ENCODE data around the gene CD52.

CD52 gene

DNA sequence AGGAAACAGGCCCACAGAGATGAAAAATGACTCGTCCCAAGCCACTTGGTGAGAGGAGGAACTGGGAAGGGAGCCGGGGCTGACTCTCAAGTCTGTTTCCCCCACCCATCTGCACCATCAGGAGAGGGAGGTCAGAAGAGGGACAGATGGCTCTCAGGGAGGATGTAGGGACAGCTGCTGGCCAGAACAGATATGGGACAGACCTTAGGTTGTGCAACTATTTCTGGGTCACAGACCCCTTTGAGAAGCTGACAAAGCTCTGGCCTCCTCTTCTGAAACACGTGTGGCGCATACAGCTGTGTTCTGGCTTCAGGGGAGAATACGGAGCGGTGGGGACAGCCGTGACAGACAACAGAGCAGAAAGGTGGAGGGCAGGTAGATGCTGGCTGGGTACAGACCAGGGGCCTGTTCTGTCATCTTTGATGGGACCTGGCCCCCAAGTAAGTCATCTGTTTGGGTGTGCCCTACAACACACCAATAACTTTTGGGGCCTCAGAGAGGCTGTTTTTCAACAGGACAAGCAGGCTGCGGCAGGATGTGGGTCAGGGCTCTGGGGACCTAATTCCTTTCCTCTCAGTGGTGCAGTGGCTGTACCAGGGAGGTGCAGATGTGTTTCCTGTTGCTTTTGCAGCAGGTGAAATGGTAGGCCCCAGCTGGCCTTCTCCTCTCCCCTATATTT lies 30.6 kb upstream of the CD52 start:
- peak in 1 of 2 experiments; percentile 80 for DNase-seq (ENCODE audit: low read depth in 1 of 2, low spot score in 1 of 2)
- TF ChIP-seq GABPA (IDR thresholded peaks at IDR 0.05; ENCODE audit: low read depth) (no peak), POLR2AphosphoS5 (IDR thresholded peaks at IDR 0.05; ENCODE audit: low read depth) (peak; percentile 76; the same call in 1 of the 2 replicates), SPI1 (IDR thresholded peaks at IDR 0.05; ENCODE audit: borderline replicate concordance, low read depth) (peak; percentile 52; the same call in 1 of the 2 replicates), REST (IDR thresholded peaks at IDR 0.05; ENCODE audit: insufficient replicate concordance, low read depth) (no peak)
- TF ChIP-seq, protein P1, sequence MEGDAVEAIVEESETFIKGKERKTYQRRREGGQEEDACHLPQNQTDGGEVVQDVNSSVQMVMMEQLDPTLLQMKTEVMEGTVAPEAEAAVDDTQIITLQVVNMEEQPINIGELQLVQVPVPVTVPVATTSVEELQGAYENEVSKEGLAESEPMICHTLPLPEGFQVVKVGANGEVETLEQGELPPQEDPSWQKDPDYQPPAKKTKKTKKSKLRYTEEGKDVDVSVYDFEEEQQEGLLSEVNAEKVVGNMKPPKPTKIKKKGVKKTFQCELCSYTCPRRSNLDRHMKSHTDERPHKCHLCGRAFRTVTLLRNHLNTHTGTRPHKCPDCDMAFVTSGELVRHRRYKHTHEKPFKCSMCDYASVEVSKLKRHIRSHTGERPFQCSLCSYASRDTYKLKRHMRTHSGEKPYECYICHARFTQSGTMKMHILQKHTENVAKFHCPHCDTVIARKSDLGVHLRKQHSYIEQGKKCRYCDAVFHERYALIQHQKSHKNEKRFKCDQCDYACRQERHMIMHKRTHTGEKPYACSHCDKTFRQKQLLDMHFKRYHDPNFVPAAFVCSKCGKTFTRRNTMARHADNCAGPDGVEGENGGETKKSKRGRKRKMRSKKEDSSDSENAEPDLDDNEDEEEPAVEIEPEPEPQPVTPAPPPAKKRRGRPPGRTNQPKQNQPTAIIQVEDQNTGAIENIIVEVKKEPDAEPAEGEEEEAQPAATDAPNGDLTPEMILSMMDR (IDR thresholded peaks at IDR 0.05; ENCODE audit: insufficient read depth, low read length), result no peak
- H3K27ac ChIP-seq (replicated peaks), result peak overlapping the region; percentile 99
- H3K4me3 ChIP-seq (replicated peaks; ENCODE audit: insufficient read depth, low read length), result no peak overlapping the region
- no peaks in the 10 kb centered on the region for H3K27me3 ChIP-seq (ENCODE audit: insufficient read depth, poor library complexity, severe bottlenecking)

GRCh38 chr1:26287811-26288210 lies 29.9 kb upstream of the CD52 start:
- Histone ChIP-seq H3K4me3 (replicated peaks; ENCODE audit: insufficient read depth, low read length) (no peak overlapping the region), H3K27ac (replicated peaks) (peak overlapping the region; percentile 99), H3K27me3 (ENCODE audit: insufficient read depth, poor library complexity, severe bottlenecking) (no peaks in the 10 kb centered on the region)
- TF ChIP-seq SPI1 (IDR thresholded peaks at IDR 0.05; ENCODE audit: borderline replicate concordance, low read depth) (no peak), GABPA (IDR thresholded peaks at IDR 0.05; ENCODE audit: low read depth) (no peak), POLR2AphosphoS5 (IDR thresholded peaks at IDR 0.05; ENCODE audit: low read depth) (no peak), REST (IDR thresholded peaks at IDR 0.05; ENCODE audit: insufficient replicate concordance, low read depth) (no peak)
- TF ChIP-seq, protein P1 (IDR thresholded peaks at IDR 0.05; ENCODE audit: insufficient read depth, low read length), result no peak
- no peak for DNase-seq (ENCODE audit: low read depth in 1 of 2, low spot score in 1 of 2)

GRCh38 chr1:26288311-26288941 lies 29.3 kb upstream of the CD52 start:
- TF ChIP-seq GABPA (IDR thresholded peaks at IDR 0.05; ENCODE audit: low read depth), result no peak
- peak; percentile 98 for TF ChIP-seq SPI1 (IDR thresholded peaks at IDR 0.05; ENCODE audit: borderline replicate concordance, low read depth)
- TF ChIP-seq, protein P1 (IDR thresholded peaks at IDR 0.05; ENCODE audit: insufficient read depth, low read length), result no peak
- TF ChIP-seq REST (IDR thresholded peaks at IDR 0.05; ENCODE audit: insufficient replicate concordance, low read depth), result peak; percentile 15
- TF ChIP-seq POLR2AphosphoS5 (IDR thresholded peaks at IDR 0.05; ENCODE audit: low read depth), result peak; percentile 60; the same call in 1 of the 2 replicates
- peak; percentile 86 to 89 for DNase-seq (ENCODE audit: low read depth in 1 of 2, low spot score in 1 of 2)
- no peak overlapping the region for H3K4me3 ChIP-seq (replicated peaks; ENCODE audit: insufficient read depth, low read length)
- H3K27me3 ChIP-seq (ENCODE audit: insufficient read depth, poor library complexity, severe bottlenecking), result no peaks in the 10 kb centered on the region
- peak overlapping the region; percentile 99 for H3K27ac ChIP-seq (replicated peaks)
